HCT116 (cell line): ENCODE results near the gene PPP1R37. TPM values are rescaled to one million over a fixed set of nuclear protein-coding genes. Genes with fewer than 3 reads are reported as not detected.

ENCODE experiments used
- ATAC-seq: fragments of 200-7000 bp; cut with Tn5 transposase; 2 replicates; pipeline ENCODE4 v1.9.1; 2020; ENCODE audit warnings: mild to moderate bottlenecking, moderate library complexity
- BruUV-seq: library from RNA; stranded (reverse); fragments of 400-500 nt; replicated peaks from 2 replicates; lab custom pipeline; 2021; lab: Mats Ljungman, UMichigan
- CTCF ChIA-PET: fragments of 300-600 bp; sonication (Branson Sonifier 250); formaldehyde crosslinking; loops from one replicate; lab custom pipeline; 2021; ENCODE audit warnings: antibody characterized with exemption; lab: Charles Lee
- POLR2A ChIA-PET: fragments of 300-600, 350-600 bp; sonication (Branson Sonifier 250); formaldehyde crosslinking; loops from one replicate; lab custom pipeline; 2021; ENCODE audit warnings: antibody characterized with exemption; lab: Charles Lee
- RAD21 ChIA-PET, 2 experiments: fragments of 300-600 bp; sonication (Branson Sonifier 250); formaldehyde crosslinking; loops; one replicate each; lab custom pipeline; 2023; ENCODE audit warnings: low total read pairs in 2 of 2; ENCODE audit not compliant: uncharacterized antibody in 2 of 2, unreplicated experiment in 2 of 2, low non-redundant PET in 1 of 2; lab: Charles Lee
- DNase-seq: peaks from one replicate; pipeline ENCODE4 v3.0.0-alpha.2; 2010; ENCODE audit warnings: low read depth, low spot score
- H2AFZ ChIP-seq: fragments of 200-600 bp; shearing (Covaris generic), sonication (generic); 2 replicates; pipeline ENCODE4 v1.6.1; 2017; ENCODE audit warnings: low read depth, mixed run types, mixed read lengths, antibody characterized with exemption, low read length; ENCODE audit not compliant: poor library complexity, severe bottlenecking
- H3K27ac ChIP-seq: 2 replicates; pipeline ENCODE4 v1.5.1; 2012; ENCODE audit warnings: low read depth, low read length
- H3K27me3 ChIP-seq: fragments of 200-600 bp; sonication (generic); 2 replicates; pipeline ENCODE4 v1.6.1; 2016; ENCODE audit warnings: mixed run types, low read length, mixed read lengths; ENCODE audit not compliant: insufficient read depth
- H3K36me3 ChIP-seq, 2 experiments: fragments of 200-500 bp in 1 of 2; fragments of 200-600 bp in 1 of 2; sonication (Bioruptor generic) in 1 of 2; sonication (generic) in 1 of 2; 2 replicates each; pipeline versions ENCODE4 v1.5.1 to v1.6.1; 2014 to 2016; ENCODE audit warnings: low read length in 2 of 2, inconsistent platforms in 1 of 2, mixed read lengths in 1 of 2, mixed run types in 1 of 2; ENCODE audit not compliant: insufficient read depth in 2 of 2, control insufficient read depth in 1 of 2
- H3K4me1 ChIP-seq, 2 experiments: fragments of 200-600 bp in 1 of 2; sonication (generic) in 1 of 2; 2 replicates each; pipeline versions ENCODE4 v1.5.1 to v1.6.1; 2012 to 2017; ENCODE audit warnings: low read length in 2 of 2, inconsistent platforms in 1 of 2, mild to moderate bottlenecking in 1 of 2, mixed read lengths in 1 of 2, mixed run types in 1 of 2, moderate library complexity in 1 of 2; ENCODE audit not compliant: insufficient read depth in 2 of 2, control insufficient read depth in 1 of 2
- H3K4me2 ChIP-seq: fragments of 200-600 bp; sonication (generic); 2 replicates; pipeline ENCODE4 v1.6.1; 2017; ENCODE audit warnings: mixed run types, low read length, mixed read lengths
- H3K4me3 ChIP-seq, 2 experiments: fragments of 200-600 bp in 1 of 2; sonication (generic) in 1 of 2; replicated peaks in 1 of 2; 2 replicates each; pipeline ENCODE4 v1.5.1; 2011 to 2016; ENCODE audit warnings: low read length in 2 of 2, control low read depth in 1 of 2, low read depth in 1 of 2, mild to moderate bottlenecking in 1 of 2, mixed read lengths in 1 of 2, mixed run types in 1 of 2
- H3K79me2 ChIP-seq: fragments of 200-600 bp; sonication (generic); 2 replicates; pipeline ENCODE4 v1.6.1; 2017; ENCODE audit warnings: mild to moderate bottlenecking, mixed run types, low read length, moderate library complexity, mixed read lengths; ENCODE audit not compliant: insufficient read depth
- H3K9ac ChIP-seq: fragments of 200-600 bp; sonication (generic); 2 replicates; pipeline ENCODE4 v1.6.1; 2016; ENCODE audit warnings: low read length, mixed read lengths
- H3K9me2 ChIP-seq: fragments of 200-600 bp; sonication (generic), shearing (Covaris generic); 2 replicates; pipeline ENCODE4 v1.6.1; 2017; ENCODE audit warnings: mixed run types, mild to moderate bottlenecking, moderate library complexity; ENCODE audit not compliant: insufficient read depth
- H3K9me3 ChIP-seq, 2 experiments: fragments of 200-500 bp in 1 of 2; fragments of 200-600 bp in 1 of 2; sonication (Bioruptor generic) in 1 of 2; sonication (generic) in 1 of 2; 2 replicates each; pipeline ENCODE4 v1.6.1; 2014 to 2017; ENCODE audit warnings: low read length in 2 of 2, mixed read lengths in 2 of 2, inconsistent platforms in 1 of 2, low read depth in 1 of 2, mild to moderate bottlenecking in 1 of 2, mixed run types in 1 of 2, moderate library complexity in 1 of 2; ENCODE audit not compliant: control insufficient read depth in 1 of 2, insufficient read depth in 1 of 2
- H4K20me1 ChIP-seq: fragments of 200-600 bp; sonication (generic), shearing (Covaris generic); 2 replicates; pipeline ENCODE4 v1.6.1; 2017; ENCODE audit warnings: mixed run types, mild to moderate bottlenecking, moderate library complexity; ENCODE audit not compliant: insufficient read depth
- ATF3 ChIP-seq: IDR thresholded peaks from 2 replicates; pipeline ENCODE4 v1.6.1; 2012
- CTCF ChIP-seq, 3 experiments: fragments of 200-600 bp in 1 of 3; sonication (generic) in 1 of 3; IDR thresholded peaks in 2 of 3; conservative IDR thresholded peaks in 1 of 3; 2 replicates each; pipeline ENCODE4 v1.5.1; 2012 to 2017; ENCODE audit warnings: low read depth in 2 of 3, low read length in 2 of 3, antibody characterized with exemption in 1 of 3, borderline replicate concordance in 1 of 3, control low read depth in 1 of 3, mild to moderate bottlenecking in 1 of 3, mixed read lengths in 1 of 3, mixed run types in 1 of 3, moderate library complexity in 1 of 3; ENCODE audit not compliant: insufficient read depth in 1 of 3
- EGR1 ChIP-seq: IDR thresholded peaks from 2 replicates; pipeline ENCODE4 v1.6.1; 2012; ENCODE audit warnings: low read depth
- ELF1 ChIP-seq: IDR thresholded peaks from 2 replicates; pipeline ENCODE4 v1.6.1; 2012; ENCODE audit warnings: low read depth, borderline replicate concordance
- EZH2 ChIP-seq: fragments of 200-600 bp; sonication (generic); IDR thresholded peaks from 2 replicates; pipeline ENCODE4 v1.6.1; 2017; ENCODE audit warnings: antibody characterized with exemption, mixed run types
- FOSL1 ChIP-seq: IDR thresholded peaks from 2 replicates; pipeline ENCODE4 v1.6.1; 2012; ENCODE audit warnings: low read depth
- JUND ChIP-seq: IDR thresholded peaks from 2 replicates; pipeline ENCODE4 v1.6.1; 2012
- POLR2A ChIP-seq: IDR thresholded peaks from 2 replicates; pipeline ENCODE4 v1.7.0; 2011; ENCODE audit warnings: borderline replicate concordance; ENCODE audit not compliant: insufficient read depth, insufficient read length; ENCODE audit errors: extremely low read depth
- POLR2AphosphoS5 ChIP-seq: IDR thresholded peaks from 2 replicates; pipeline ENCODE4 v1.6.1; 2011; ENCODE audit warnings: mild to moderate bottlenecking, low read depth, low read length, moderate library complexity
- RAD21 ChIP-seq: IDR thresholded peaks from 2 replicates; pipeline ENCODE4 v1.6.1; 2012; ENCODE audit warnings: low read depth, mild to moderate bottlenecking
- REST ChIP-seq: IDR thresholded peaks from 2 replicates; pipeline ENCODE4 v1.6.1; 2012; ENCODE audit warnings: low read depth
- SIN3A ChIP-seq: IDR thresholded peaks from 2 replicates; pipeline ENCODE4 v1.6.1; 2012; ENCODE audit warnings: low read depth
- SP1 ChIP-seq: IDR thresholded peaks from 2 replicates; pipeline ENCODE4 v1.6.1; 2012; ENCODE audit warnings: low read depth
- TCF7L2 ChIP-seq: IDR thresholded peaks from 2 replicates; pipeline ENCODE4 v1.7.0; 2011; ENCODE audit warnings: borderline replicate concordance, inconsistent platforms; ENCODE audit not compliant: insufficient read depth, insufficient read length; ENCODE audit errors: extremely low read depth
- YY1 ChIP-seq: IDR thresholded peaks from 2 replicates; pipeline ENCODE4 v1.6.1; 2011; ENCODE audit warnings: low read length, low read depth, moderate library complexity, mild to moderate bottlenecking; ENCODE audit not compliant: insufficient replicate concordance; ENCODE audit errors: extremely low read depth
- ZBTB33 ChIP-seq: IDR thresholded peaks from 2 replicates; pipeline ENCODE4 v1.6.1; 2011; ENCODE audit warnings: mild to moderate bottlenecking, low read length, moderate library complexity; ENCODE audit not compliant: insufficient replicate concordance; ENCODE audit errors: extremely low read depth
- ZFX ChIP-seq: fragments of 450-650 bp; IDR thresholded peaks from 2 replicates; pipeline ENCODE4 v1.6.1; 2017
- ZNF274 ChIP-seq: fragments of 200-500 bp; sonication (Bioruptor generic); IDR thresholded peaks from 2 replicates; pipeline ENCODE4 v1.6.1; 2014; ENCODE audit warnings: mild to moderate bottlenecking, low read depth, low read length, inconsistent platforms
- intact Hi-C: fragments of 100-400 bp; cut with micrococcal nuclease; formaldehyde crosslinking; loops from 2 replicates; pipeline ENCODE4 v1.10.0; 2022
- total RNA-seq: library from RNA; stranded (reverse); gene quantifications from one replicate; pipeline ENCODE4 v1.2.1, GENCODE V29; 2021; ENCODE audit not compliant: unreplicated experiment

Gene PPP1R37
- total RNA-seq, 1 experiment from 2014 or later = 32.7 TPM

DNA sequence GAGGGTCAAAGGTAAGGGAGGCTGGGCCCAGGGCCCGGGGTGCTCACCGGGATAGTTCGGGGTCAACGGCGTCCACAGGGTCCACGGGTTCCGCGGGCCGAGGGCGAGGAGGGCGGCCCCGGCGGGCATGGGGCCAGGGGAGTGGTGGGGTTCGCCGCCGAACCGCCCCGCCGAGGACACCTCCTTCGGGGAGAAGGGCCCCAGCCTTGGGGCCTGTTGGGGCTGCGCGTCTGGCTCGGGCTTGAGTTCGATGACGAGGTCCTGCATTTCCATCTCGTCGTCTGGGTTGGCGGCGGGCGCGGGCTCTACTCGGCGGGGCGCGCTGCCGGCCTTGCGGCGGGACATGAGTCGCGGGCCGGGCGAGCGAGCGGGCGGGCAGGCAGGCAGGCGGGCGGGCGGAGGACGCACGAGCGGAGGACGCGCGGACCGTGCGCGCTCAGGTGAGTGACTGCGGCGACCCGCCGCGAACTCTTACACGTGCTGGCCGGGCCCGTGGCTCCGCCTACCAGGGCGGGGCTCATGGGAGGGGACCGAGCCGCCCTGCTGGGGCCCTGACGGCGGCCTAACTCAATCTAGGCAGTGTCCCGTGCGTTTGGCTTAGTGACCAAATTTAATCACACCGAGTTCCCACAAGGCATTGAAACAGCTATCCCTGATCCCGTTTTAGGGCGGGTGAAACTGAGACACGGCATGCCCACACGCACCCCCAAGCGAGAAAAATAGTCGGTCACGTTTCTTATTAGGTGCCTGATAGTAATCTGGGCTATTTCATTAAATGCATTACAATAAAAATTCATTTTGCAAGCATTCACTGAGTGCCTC is 16.7 kb upstream of the PPP1R37 start, which contains the start of gene ZNF296:
TSS of gene ZNF296 (minus strand) at position 450 of the 822 bp plus-strand sequence. CDS start at position 345, 105 bp downstream.
- intact Hi-C loops = loop anchor here (5.0 kb wide), 1 partner anchor 261 kb away; no protein-coding TSS in a partner anchor
- Histone ChIP-seq H3K27me3 (no peaks in the 10 kb centered on the region), H3K9ac (peak within 1 kb of the TSS; percentile 95), H3K4me1 (peaks cover 31 to 45% of the 10 kb centered on the region in 2 experiments), H3K79me2 (peaks cover 48% of the 10 kb centered on the region), H4K20me1 (no peaks in the 10 kb centered on the region), H3K4me3 (peak within 1 kb of the TSS; percentile 87 to 93), H3K27ac (peak within 1 kb of the TSS; percentile 83), H3K36me3 (peaks cover 0 to 1% of the 10 kb centered on the region in 2 experiments; a peak in 2 of 4 replicates), H3K9me3 (no peaks in the 10 kb centered on the region), H3K4me2 (peak within 1 kb of the TSS; percentile 94), H3K9me2 (no peaks in the 10 kb centered on the region), H2AFZ (peak within 1 kb of the TSS; percentile 77)
- DNase-seq (peak; percentile 75), ATAC-seq (peak; percentile 78)
- POLR2A ChIA-PET = interaction anchor here (0.9 kb wide), 1 partner anchor 15 kb away, joined by 3 read pairs; no protein-coding TSS in a partner anchor
- RAD21 ChIA-PET = interaction anchor here in 1 of 2 experiments (0.6 kb wide), 1 partner anchor 124 kb away, joined by 3 read pairs; no protein-coding TSS in a partner anchor
- no TSS peak for BruUV-seq
- CTCF ChIA-PET = interaction anchor here (1.3 to 1.7 kb wide), 2 partner anchors 15 to 17 kb away, joined by 3 to 5 read pairs; no protein-coding TSS in a partner anchor
- TF ChIP-seq ELF1 (no peak), EGR1 (no peak), JUND (no peak), POLR2A (peak; percentile 85), CTCF (IDR thresholded peaks at IDR 0.05 in 2 of 3, conservative IDR thresholded peaks at IDR 0.05 in 1 of 3; ENCODE audit: borderline replicate concordance in 1 of 3, insufficient read depth in 1 of 3, low read depth in 2 of 3, low read length in 2 of 3) (no peak), FOSL1 (no peak), ZNF274 (no peak), REST (no peak), ATF3 (no peak), RAD21 (no peak), EZH2 (no peak), ZFX (peak; percentile 90; the same call in 1 of the 2 replicates), POLR2AphosphoS5 (peak; percentile 88), TCF7L2 (peak; percentile 69), SIN3A (peak; percentile 87; the same call in 1 of the 2 replicates), YY1 (no peak), ZBTB33 (no peak), SP1 (no peak)
